Activated gamma-delta T cell (primary cell): ENCODE measurements around the gene PLXDC2.

ENCODE experiments used
- DNase-seq: peaks from one replicate; lab custom pipeline; 2025; lab: John Stamatoyannopoulos, UW

Gene PLXDC2

GRCh38 chr10:20048161-20048560 is 231.9 kb downstream of the PLXDC2 start:
- DNase-seq, result no peak

DNA sequence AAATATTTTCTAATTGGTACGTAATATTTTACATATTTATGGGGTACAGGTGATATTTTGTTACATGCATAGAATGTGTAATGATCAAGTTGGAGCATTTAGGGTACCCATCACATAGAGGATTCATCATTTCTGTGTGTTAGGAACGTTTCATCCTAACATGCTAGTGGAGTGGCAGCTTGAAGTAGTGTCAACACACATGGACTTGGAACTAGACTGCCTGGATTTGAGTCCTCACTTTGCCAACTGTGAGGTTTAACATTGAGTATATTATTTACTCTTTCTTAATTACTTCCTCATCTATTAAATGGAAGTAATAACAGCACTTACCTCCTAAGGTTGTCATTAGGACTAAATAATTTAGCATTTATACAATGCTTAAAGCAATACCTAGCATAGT is 241.9 kb downstream of the PLXDC2 start:
- no peak for DNase-seq

DNA sequence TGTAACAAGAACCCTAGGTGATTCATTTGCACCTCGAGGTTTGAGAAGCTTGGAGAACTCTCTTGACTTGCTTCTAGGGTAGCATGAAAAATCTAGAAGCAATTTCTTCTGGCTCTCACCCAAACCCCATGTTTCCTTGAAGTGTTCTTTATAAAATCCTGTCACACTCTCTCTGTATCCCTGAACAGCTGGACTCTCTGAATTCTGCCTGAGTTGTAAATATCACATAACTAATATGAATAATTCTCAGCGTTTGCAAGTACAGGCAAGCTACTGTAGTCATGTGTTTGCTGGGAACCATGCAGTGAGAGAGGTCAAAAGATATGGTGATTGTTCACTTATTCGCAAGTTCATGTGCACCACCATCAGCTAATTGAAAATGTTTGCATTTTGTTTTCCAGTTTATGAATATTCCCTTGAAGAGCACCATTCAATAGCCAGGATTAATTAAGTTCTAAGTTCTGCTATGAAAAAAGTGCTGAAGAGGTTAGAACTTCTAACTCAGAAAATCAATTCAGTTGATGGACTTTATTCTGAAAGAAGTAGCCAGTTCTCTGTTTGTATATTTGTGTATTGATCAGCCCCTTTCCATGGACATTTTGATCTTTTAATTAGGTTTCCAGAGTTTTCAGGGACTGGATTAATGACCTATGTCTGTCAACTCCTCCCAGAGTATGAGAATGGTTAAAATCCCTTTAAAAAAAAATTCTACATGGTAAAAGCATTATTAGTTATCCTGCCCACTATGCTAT is 243.0 kb downstream of the PLXDC2 start:
- DNase-seq, result no peak

GRCh38 chr10:20065814-20066213 is 249.6 kb downstream of the PLXDC2 start:
- no peak for DNase-seq

GRCh38 chr10:20073167-20073566 is 256.9 kb downstream of the PLXDC2 start:
- no peak for DNase-seq

DNA sequence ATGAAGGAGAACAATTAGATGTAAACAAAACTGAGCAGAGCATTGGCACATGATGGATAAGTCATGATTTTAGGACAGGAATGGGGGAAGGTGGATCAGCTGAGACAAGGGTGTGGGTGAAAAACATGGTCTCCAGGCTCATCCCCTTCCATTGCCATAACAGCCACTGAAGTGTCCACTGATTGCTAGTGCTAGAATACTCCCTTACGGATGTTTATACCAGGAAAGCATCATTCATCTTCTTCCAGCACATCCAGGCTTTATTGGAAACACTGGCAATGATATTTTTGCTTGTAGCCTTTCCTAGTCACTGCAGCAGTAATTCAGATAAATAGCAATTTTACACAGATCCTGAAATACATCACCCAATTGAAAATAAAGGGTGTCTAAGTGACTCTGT is 259.5 kb downstream of the PLXDC2 start:
- no peak for DNase-seq

DNA sequence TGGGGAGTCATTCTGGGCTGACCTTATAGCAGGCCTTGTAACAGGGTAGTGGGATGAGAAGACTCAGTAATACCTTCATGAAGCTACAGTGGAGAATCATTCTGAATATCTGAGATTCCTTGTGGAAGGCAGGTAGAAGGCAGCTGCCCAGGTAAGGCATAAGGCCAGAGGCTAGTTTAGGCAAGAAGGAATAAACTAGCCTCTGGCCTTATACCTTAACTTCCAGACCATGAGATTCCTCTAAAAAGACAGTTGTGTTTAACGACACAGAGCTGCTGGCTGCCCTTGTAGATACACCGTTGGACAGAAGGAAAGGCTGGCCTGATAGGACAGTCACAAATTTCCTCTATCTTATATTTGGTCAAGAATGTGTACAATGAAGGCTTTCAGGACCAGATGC is 268.2 kb downstream of the PLXDC2 start:
- DNase-seq, result no peak

DNA sequence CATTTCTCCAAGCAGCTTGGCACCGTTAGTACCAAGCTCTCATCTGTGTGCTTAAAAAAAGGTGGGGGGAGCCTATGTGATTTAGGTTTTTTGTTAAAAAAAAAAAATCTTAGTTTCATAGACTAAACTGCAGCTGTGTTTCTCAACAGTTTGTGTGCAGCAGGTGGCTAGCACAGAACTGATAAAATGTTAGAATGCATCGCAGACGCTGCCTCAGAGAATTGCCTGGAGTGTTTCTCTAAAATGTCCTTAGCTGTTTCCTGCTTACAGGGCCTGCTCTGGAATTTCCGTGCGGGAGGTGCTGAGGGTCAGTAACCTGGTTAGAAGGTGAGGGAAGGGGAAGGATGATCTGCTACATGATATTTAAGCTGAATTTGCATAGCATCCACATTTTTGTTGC is 268.9 kb downstream of the PLXDC2 start:
- no peak for DNase-seq

- DNase-seq, result no peak
Measured at GRCh38 chr10:20087353-20087752, 271.1 kb downstream of the PLXDC2 start.

DNA sequence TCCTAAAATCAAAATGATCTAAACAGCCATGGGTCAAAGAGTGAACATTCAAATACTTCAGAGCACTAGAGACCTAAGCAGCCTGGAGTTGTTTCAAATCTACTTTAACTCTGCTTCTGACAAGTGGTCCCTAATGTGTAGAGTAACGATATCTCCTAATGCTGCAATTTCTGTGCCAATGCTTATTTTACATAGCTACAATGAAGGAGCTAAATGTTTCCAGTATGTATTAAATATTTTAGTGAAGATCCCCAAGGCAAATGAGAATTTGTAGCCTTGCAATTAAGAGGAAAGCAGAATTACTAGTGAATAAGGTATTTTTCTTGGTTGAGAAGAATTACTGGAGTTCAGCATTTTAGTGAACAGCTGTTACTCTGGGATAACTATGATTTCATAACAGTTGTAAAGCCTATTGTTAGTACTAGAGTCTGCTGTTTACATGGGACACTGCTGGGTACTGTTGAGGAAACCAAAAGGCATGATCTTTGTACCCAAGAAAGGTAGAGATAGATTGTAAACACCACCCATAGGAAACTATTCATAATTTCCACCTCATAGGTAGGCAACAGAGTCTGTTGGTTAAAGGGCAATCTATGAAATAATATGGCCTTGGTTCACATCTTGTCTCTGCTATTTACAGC is 271.9 kb downstream of the PLXDC2 start:
- no peak for DNase-seq

GRCh38 chr10:20089879-20090278 is 273.6 kb downstream of the PLXDC2 start:
- no peak for DNase-seq

- DNase-seq, result no peak
Measured at GRCh38 chr10:20090831-20091230, 274.6 kb downstream of the PLXDC2 start.

DNA sequence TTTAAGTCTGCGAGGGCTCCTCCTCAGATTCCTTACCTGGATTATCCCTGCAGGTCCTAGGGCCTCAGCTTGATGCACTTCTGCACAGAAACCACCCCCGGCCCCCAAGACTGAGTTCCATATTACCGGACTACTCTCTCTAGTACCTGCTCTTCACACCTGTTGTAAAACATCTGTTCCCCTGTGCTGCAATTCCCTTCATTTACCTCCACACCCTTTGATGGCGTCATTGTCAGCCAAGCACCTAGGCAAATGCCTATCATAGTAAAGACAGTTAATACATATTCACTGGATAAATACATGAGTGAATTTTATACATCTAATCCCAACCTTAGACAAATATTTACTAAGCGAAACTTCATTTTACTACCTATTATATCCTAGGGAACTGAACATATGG is 275.5 kb downstream of the PLXDC2 start:
- no peak for DNase-seq

GRCh38 chr10:20093600-20093999 is 277.4 kb downstream of the PLXDC2 start:
- DNase-seq, result no peak

GRCh38 chr10:20094226-20094976 is 278.2 kb downstream of the PLXDC2 start:
- no peak for DNase-seq

GRCh38 chr10:20100171-20100570 is 283.9 kb downstream of the PLXDC2 start:
- DNase-seq, result no peak

DNA sequence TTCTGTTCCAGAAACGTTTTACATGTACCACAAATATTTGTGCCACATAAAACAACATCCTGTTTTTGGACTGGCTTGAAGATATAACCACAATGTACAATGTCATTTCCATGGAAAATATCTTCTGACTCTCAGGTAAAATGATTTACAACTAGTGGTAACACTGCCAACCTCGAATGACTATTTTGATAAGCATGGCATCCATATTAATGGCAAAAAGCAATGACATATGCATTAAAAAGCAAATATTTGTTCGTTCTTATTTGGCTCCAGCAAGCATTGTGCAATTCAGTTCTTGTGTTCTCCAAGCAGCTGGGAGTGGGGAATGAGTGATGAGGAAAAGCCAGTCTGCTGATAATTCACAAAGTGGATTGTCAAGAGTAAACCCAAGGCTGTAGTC is 289.0 kb downstream of the PLXDC2 start:
- no peak for DNase-seq

GRCh38 chr10:20105931-20106330 is 289.7 kb downstream of the PLXDC2 start:
- no peak for DNase-seq

DNA sequence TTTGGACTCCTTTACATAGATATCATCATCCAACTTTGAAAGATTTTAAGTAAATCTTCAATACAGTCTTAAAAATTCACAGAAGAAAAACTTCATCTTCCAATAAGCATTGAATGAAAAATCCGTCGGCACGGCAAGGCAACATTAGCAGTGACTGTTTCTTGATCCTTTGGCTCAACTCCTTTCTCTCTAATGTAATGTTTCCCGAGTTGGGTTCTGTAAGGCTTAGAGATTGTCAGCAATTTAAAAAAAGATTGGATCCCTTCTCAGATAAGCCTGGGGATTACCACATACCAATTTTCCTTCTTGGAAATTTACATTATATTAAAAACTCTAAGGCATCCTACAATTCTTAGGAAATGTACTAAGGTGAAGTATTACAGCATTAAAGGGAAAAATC is 291.8 kb downstream of the PLXDC2 start:
- DNase-seq, result no peak

DNA sequence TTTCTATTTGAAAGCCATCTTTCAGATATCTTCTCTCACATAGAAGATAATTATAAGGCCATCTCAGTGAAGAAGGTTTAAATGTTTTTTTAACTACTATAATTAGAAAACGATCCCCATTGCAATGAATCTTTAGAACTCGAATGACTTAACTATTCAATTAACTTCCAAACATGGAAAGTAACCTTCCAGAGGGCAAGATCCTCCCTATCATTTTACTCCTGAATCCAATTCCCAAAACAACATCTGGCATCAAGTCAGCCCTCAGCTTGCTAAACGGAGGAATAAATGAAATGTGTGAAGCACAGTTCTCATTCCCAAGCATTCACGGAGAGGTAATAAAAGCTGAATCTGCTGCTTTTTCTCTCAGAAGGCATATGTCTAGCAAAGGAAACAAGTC is 293.4 kb downstream of the PLXDC2 start:
- DNase-seq, result no peak

DNA sequence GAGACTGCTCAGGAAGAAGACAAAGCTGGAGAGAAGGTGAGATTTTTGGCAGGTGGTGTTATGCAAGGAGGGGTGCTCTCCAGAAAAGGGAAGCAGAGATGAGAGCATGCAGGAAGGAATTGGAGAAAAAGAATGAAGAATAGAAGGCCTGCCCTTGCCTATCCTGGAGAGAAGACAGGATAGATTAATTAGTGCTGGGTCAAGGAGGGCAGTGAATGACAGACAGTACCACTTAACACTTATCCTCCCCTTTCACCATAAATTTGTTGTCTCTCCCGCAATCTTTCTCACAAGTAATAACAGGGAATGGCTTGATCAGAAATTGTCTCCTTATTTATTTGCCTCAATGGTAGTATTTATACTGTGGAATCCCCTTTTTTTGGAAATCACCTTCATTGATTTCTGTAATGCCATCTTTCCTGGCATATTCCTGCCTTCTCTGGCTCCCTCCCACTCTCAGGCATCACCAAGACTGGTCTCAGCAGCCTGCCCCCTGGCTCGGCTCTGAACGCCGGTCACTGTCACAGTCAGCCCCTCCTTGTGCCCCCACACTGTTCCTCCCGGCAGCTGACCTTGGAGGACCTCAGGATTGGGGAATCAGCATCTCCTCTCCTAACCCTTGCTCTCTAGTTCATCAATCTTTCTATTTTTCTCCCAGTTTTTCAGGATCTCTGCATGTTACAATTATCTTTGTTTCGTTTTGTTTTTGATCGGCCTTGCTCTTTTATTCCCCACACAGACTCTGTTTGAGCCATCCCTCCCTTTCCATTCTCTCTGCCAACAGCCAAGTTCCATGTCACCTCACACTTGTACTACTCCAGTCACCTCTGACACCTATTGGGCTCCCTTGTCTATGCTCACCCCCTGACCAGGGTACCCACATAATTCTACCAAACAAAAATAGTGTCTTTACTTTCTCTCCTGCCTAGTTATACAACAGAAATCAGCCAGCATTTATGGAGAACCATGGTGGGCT is 294.2 kb downstream of the PLXDC2 start:
- DNase-seq, result no peak

- DNase-seq, result no peak
Measured at GRCh38 chr10:20114179-20114578, 297.9 kb downstream of the PLXDC2 start.
